Gastroesophageal sphincter (tissue), 3 donors: ENCODE measurements around the gene HLA-B.

Source experiments
- EP300 ChIP-seq: sonication (generic); formaldehyde crosslinking; IDR thresholded peaks from one replicate; pipeline ENCODE4 v1.6.1; 2017; ENCODE audit warnings: antibody characterized with exemption, mild to moderate bottlenecking
- POLR2A ChIP-seq, 2 donors: fragments of 450-650 bp; IDR thresholded peaks; one replicate each; pipeline ENCODE4 v1.6.1; 2017; ENCODE audit warnings: antibody characterized with exemption in 2 of 2, mild to moderate bottlenecking in 2 of 2, moderate library complexity in 1 of 2
- TF ChIP-seq, protein P1 (sequence below), 4 experiments: fragments of 200-600 bp in 2 of 4; fragments of 450-650 bp in 2 of 4; sonication (generic) in 1 of 4; IDR thresholded peaks; one replicate each; pipeline ENCODE4 v1.5.1; 2017 to 2019; ENCODE audit warnings: antibody characterized with exemption in 4 of 4, mild to moderate bottlenecking in 2 of 4, moderate library complexity in 2 of 4

DNA sequence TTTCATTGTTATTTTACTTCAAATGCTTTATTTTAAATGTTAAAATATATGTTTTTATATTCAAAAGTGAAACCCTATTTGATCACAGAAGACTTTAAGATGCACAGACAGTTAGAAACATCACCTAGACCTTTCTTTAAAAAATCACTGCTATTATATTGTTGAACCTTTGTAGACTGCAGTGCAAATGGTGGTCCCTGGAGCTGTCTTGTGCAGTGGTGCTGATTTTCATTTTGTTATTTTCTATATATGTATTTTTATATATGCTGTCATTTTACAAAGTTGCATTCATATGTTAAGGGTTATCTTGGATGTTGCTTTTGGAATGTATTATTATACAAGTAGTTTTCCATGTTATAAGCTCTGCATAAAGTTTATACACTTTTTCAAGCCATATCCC, 18.7 kb upstream of the HLA-B start:
- TF ChIP-seq, protein P1, sequence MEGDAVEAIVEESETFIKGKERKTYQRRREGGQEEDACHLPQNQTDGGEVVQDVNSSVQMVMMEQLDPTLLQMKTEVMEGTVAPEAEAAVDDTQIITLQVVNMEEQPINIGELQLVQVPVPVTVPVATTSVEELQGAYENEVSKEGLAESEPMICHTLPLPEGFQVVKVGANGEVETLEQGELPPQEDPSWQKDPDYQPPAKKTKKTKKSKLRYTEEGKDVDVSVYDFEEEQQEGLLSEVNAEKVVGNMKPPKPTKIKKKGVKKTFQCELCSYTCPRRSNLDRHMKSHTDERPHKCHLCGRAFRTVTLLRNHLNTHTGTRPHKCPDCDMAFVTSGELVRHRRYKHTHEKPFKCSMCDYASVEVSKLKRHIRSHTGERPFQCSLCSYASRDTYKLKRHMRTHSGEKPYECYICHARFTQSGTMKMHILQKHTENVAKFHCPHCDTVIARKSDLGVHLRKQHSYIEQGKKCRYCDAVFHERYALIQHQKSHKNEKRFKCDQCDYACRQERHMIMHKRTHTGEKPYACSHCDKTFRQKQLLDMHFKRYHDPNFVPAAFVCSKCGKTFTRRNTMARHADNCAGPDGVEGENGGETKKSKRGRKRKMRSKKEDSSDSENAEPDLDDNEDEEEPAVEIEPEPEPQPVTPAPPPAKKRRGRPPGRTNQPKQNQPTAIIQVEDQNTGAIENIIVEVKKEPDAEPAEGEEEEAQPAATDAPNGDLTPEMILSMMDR (IDR thresholded peaks at IDR 0.05), result no peak
- TF ChIP-seq EP300 (no peak), POLR2A (IDR thresholded peaks at IDR 0.05) (no peak)
